Activated naive CD8-positive, alpha-beta T cell treated with anti-CD3 and anti-CD28 coated beads, Interleukin-2, amount 50 U/mL, for 24 hours (primary cell): ENCODE data around the gene GGN.
A peak's percentile ranks its signal among the peaks of the same experiment; 100 is the strongest.
"Not testable (repeated sequence)": the region's sequence is repeated elsewhere in the genome, so short reads cannot be mapped to it uniquely, and the experiment has no call there.

Experiments used
- ATAC-seq: fragments of 150-1000 bp; cut with Tn5 transposase; one replicate; pipeline ENCODE4 v1.10.0; 2021
- DNase-seq: peaks from one replicate; pipeline ENCODE4 v3.0.0; 2021
- H3K27ac Mint-ChIP-seq: one replicate; pipeline ENCODE4 v1.8.0; 2021; ENCODE audit warnings: mild to moderate bottlenecking, mixed read lengths
- H3K27me3 Mint-ChIP-seq: one replicate; pipeline ENCODE4 v1.8.0; 2021; ENCODE audit warnings: mixed read lengths
- H3K36me3 Mint-ChIP-seq: one replicate; pipeline ENCODE4 v1.8.0; 2021; ENCODE audit warnings: low read depth, mixed read lengths
- H3K4me1 Mint-ChIP-seq: one replicate; pipeline ENCODE4 v1.8.0; 2021; ENCODE audit warnings: mixed read lengths
- H3K4me3 Mint-ChIP-seq: one replicate; pipeline ENCODE4 v1.8.0; 2021; ENCODE audit warnings: mild to moderate bottlenecking, moderate library complexity, mixed read lengths
- H3K9me3 Mint-ChIP-seq: one replicate; pipeline ENCODE4 v1.8.0; 2021; ENCODE audit warnings: mixed read lengths

The GGN gene

DNA sequence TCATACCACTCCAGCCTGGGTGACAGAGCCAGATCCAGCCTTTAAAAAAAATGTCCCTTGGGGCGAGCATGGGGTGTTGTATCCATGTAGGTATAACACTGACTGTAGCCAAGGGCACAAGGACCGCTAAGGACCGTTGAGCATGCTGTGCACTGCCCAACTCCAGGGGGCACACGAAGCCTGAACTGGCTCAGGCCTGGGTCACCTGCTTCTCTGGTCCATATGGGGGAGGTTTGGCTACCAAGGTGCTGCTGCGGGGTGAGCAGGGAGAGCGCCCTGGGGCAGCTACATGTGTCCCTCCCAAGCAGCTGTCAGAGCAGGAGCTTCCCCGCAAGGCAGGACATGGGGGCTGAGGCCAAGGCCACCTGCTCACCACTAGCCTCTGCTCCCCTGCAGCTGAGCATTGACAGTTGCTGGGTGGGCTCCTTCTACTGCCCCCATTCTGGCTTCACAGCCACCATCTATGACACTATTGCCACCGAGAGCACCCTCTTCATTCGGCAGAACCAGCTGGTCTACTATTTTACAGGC is 35.9 kb downstream of the GGN start:
- Mint-ChIP-seq H3K9me3 (no peaks in the 10 kb centered on the region), H3K4me1 (no peaks in the 10 kb centered on the region), H3K27ac (no peak overlapping the region), H3K36me3 (no peaks in the 10 kb centered on the region), H3K27me3 (peaks cover 2% of the 10 kb centered on the region), H3K4me3 (no peak overlapping the region)
- DNase-seq: no peak
- no peak for ATAC-seq

DNA sequence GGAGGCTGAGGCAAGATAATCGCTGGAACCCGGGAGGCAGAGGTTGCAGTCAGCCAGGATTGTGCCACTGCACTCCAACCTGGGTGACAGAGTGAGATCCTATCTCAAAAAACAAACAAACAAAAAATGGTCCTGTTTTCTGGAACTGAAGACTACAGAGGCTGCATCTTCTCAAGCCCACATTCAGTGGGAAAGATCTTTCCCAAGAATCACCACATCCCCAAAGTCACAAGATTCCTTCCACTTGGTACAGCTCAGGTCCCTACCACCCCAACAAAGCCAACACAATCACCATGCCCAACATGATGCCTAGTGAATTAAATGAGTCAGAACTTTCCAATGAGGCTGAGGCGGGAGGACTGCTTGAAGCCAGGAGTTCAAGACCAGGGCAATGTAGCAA is 37.0 kb downstream of the GGN start:
- H3K27ac Mint-ChIP-seq: no peak overlapping the region

DNA sequence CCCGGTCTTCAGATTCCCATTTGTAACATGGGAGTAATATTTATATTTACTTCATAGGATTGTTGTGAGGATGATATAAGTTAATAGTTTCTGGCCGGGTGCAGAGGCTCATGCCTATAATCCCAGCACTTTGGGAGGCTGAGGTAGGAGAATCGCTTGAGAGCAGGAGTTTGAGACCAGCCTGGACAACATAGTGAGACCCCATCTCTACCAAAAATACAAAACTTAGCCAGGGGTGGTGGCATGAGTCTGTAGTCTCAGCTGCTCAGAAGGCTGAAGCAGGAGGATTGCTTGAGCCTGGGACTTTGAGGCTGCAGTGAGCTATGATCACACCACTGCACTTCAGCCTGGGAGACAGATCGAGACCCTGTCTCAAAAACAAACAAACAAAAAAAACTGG is 41.0 kb downstream of the GGN start:
- no peak for DNase-seq
- no peak for ATAC-seq
- Mint-ChIP-seq H3K36me3 (no peaks in the 10 kb centered on the region), H3K9me3 (no peaks in the 10 kb centered on the region), H3K27ac (no peak overlapping the region), H3K4me3 (no peak overlapping the region), H3K27me3 (no peaks in the 10 kb centered on the region), H3K4me1 (no peaks in the 10 kb centered on the region)

More for the DNA sequence above, 37.0 kb downstream of the GGN start:
- H3K36me3 Mint-ChIP-seq: no peaks in the 10 kb centered on the region
- ATAC-seq: no peak
- no peaks in the 10 kb centered on the region for H3K4me1 Mint-ChIP-seq
- no peaks in the 10 kb centered on the region for H3K27me3 Mint-ChIP-seq
- DNase-seq: no peak
- H3K9me3 Mint-ChIP-seq: no peaks in the 10 kb centered on the region
- H3K4me3 Mint-ChIP-seq: no peak overlapping the region

DNA sequence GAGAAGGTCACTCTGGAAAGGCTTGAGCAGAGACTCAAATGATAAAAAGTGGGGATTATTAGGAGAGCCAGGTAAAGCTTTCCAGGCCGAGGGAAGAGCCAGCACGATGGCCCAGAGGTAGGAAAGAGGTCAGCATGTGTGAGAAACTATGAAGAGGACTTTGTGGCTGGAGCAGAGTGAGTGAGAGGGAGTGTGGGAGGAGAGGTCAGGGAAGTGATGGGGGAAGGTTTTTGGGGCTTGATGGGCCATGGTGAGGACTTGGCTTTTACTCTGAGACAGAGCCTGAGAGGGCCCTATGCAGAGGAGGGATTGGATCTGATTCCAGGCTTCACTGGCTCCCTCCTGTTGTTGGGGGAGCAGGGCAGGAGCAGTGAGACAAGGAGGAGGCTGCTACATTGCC is 46.9 kb downstream of the GGN start:
- peaks cover 8% of the 10 kb centered on the region for H3K4me1 Mint-ChIP-seq
- H3K27ac Mint-ChIP-seq: no peak overlapping the region
- no peaks in the 10 kb centered on the region for H3K9me3 Mint-ChIP-seq
- no peaks in the 10 kb centered on the region for H3K27me3 Mint-ChIP-seq
- H3K36me3 Mint-ChIP-seq: no peaks in the 10 kb centered on the region
- DNase-seq (no peak), ATAC-seq (no peak)
- H3K4me3 Mint-ChIP-seq: no peak overlapping the region

DNA sequence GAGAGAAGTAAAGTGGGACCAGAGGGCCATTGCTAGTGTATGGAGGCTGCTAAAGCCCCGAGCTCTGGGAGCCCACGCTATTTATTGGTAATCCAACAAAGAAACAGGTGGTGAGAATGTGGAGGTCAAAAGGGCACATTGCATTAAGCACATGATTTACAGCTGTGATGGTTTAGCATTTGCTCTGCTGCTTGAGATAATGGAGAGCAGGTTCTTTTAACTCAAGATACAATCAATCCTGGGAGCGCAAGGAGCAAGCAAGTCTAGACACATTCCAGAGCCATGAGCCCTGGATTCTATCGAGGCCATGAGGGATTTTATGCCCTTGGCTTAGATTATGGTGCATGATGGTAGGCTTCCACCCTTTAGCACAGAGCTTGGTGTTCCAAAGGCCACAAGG is 48.8 kb downstream of the GGN start:
- ATAC-seq, H3K4me3 Mint-ChIP-seq, DNase-seq, H3K4me1 Mint-ChIP-seq, H3K27me3 Mint-ChIP-seq, H3K36me3 Mint-ChIP-seq, H3K9me3 Mint-ChIP-seq, H3K27ac Mint-ChIP-seq: not testable (repeated sequence)

DNA sequence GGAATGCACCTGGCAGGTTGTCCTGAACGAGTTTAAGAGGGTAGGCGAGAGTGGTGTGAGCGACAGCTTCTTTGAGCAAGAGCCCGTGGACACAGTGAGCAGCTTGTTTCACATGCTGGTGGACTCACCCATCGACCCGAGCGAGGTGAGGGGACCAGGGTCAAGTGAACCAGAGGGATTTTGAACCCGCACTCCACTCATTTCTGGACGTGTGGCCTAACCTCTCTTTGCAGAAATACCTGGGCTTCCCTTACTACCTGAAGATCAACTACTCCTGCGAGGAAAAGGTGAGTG is 50.5 kb downstream of the GGN start:
- H3K36me3 Mint-ChIP-seq: no peaks in the 10 kb centered on the region
- no peak for ATAC-seq
- peaks cover 8% of the 10 kb centered on the region for H3K4me1 Mint-ChIP-seq
- no peaks in the 10 kb centered on the region for H3K9me3 Mint-ChIP-seq
- peak overlapping the region; percentile 85 for H3K4me3 Mint-ChIP-seq
- peak overlapping the region; percentile 94 for H3K27ac Mint-ChIP-seq
- H3K27me3 Mint-ChIP-seq: no peaks in the 10 kb centered on the region
- DNase-seq: no peak

DNA sequence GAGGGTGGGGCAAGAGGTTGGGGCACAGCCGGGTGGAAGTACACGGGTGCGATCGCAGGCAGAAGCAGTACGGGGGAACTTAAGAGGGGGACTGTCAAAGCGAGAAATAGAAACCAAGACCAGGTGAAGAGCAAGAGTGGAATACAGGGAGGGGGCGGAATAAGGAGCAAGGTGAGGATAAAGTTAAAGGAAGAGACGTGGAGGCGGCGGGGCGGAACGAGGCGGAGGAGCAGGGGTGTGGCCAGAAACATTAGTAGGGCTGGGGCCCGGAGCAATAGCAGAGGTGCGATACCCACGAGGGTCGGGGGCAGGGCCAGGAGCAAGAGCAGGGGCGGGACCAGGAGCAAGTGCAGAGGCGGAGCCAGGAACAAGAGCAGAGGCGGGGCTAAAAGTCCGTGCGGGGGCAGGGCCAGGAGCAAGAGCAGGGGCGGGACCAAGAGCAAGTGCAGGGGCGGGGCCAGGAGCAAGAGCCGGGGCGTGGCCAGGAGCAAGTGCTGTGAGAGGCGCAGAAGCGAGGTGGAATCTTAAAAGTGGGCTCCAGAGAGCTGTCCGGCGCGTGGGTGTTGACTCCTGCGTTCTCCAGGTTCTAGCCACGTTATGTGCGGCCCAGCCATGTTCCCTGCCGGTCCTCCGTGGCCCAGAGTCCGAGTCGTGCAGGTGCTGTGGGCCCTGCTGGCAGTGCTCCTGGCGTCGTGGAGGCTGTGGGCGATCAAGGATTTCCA is 51.0 kb downstream of the GGN start:
- Mint-ChIP-seq H3K36me3 (no peaks in the 10 kb centered on the region), H3K27ac (peak overlapping the region; percentile 94), H3K4me1 (peaks cover 8% of the 10 kb centered on the region), H3K4me3 (peak overlapping the region; percentile 85), H3K9me3 (no peaks in the 10 kb centered on the region), H3K27me3 (no peaks in the 10 kb centered on the region)
- ATAC-seq (peak; percentile 50), DNase-seq (peak; percentile 96)

DNA sequence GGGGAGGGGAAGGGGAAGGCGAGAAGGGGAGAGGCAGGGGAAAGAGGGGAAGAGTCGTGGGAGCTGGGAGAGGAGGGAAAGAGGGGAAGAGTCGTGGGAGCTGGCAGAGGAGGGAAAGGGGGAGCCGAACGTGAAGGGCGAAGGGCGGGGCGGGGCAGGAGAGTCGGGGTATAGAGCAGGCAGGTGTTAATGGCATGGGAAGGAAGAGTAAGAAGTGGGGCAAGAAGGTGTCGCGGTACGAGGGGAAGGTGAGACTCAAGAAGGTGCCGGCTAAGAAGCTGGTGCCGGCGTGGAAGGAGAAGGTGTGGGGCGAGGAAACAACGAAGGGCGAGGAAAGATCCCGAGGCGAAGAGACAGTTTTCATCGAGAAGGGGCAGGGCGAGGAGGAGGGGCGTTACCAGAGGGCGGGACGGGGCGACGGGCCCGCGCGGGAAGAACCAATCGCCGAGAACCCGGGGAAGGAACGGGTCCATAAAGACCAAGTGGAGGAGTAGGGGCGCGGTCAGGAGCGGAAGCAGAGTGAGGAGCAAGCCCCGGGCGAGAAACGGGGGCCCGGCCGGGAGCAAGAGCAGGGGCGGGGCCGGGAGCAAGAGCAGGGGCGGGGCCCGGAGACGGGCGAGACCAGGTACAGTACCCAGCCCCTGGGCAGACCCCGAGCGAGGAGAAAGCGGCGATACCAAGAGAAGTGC is 51.7 kb downstream of the GGN start:
- H3K36me3 Mint-ChIP-seq: no peaks in the 10 kb centered on the region
- peak; percentile 95 for DNase-seq
- no peaks in the 10 kb centered on the region for H3K9me3 Mint-ChIP-seq
- peak overlapping the region; percentile 94 for H3K27ac Mint-ChIP-seq
- H3K27me3 Mint-ChIP-seq: no peaks in the 10 kb centered on the region
- H3K4me1 Mint-ChIP-seq: peaks cover 8% of the 10 kb centered on the region
- peak overlapping the region; percentile 85 for H3K4me3 Mint-ChIP-seq
- peak; percentile 82 for ATAC-seq
